Activated CD8-positive, alpha-beta memory T cell treated with anti-CD3 and anti-CD28 coated beads, Interleukin-2, amount 50 U/mL, for 24 hours (primary cell): ENCODE data around the gene OR2W3.

ENCODE experiments used
- DNase-seq: peaks from one replicate; pipeline ENCODE4 v3.0.0-alpha.2; 2020; ENCODE audit errors: extremely low read depth

Gene OR2W3

GRCh38 chr1:247895163-247895637 lies at the start of gene OR2W3:
OR2W3 (plus strand) TSS chr1:247895587; CDS start chr1:247895587, 0 bp downstream.
- no peak for DNase-seq

DNA sequence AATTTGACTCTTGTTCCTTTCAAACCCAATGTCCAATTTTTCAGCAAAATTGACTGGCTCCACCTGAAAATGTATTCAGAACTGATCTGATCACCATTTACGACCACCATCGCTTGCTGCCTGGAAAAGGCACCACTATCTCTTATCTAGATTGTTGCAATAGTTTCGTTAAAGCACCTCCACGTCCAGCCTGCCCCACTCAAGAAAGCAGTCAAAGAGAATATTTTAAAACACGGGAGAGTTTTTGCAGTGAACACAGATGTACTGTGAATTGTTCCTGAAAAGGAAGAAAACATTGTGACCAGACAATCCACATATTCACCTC lies 49.7 kb upstream of the OR2W3 start:
- DNase-seq, result no peak

GRCh38 chr1:247848346-247848745 lies 47.0 kb upstream of the OR2W3 start:
- DNase-seq, result no peak

DNA sequence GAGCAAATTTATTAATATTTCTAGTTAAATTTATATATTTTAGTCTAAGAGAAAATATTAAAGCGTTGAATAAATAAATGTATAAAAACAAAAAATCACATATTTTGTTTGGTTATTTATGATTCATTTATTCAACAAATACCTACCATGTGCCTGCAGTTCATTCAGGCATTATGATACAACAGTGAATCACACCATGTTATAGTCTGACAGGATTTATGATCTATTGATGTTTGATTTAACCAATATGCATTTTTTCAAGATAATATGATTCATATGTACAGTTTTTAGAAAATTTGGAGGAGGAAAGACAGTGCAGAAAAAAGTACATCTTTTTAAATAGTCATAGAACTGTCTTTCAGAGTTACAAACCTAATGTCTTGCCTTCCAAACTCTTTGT lies 45.8 kb upstream of the OR2W3 start:
- DNase-seq, result no peak

DNA sequence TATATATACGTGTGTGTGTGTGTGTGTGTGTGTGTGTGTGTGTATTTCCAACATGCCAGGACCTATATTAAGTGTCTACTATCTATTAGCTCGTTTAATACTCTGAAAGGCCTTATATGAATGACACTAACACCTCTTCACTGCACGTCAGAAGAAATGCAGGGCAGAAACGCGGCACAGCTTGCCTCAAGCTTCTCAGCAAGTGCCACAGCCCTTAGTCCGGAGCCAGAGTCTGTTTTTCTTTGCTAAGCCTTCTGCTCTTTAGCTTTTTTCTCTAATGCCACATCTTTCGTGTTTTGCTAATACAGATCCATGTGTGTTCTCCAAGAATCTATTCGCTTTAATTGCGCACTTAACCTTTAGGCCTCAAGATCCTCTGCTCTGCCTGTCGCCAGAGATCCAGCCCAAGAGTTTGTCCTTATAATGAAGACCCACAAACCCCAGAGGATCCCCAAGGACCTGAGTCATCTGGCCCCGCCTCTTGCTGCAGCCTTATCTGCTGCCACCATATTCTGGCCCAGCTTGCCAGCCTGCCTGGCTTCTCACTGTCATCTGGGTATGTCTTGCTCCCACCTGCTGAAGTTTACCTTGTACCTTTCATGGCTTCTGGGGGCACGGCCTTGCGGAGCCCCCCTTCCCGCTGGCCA lies 40.4 kb upstream of the OR2W3 start:
- DNase-seq, result no peak

GRCh38 chr1:247855911-247856310 lies 39.5 kb upstream of the OR2W3 start:
- no peak for DNase-seq

- DNase-seq, result no peak
These were observed 38.1 kb upstream of the OR2W3 start, which contains the start of gene TRIM58 for GRCh38 chr1:247857069-247857984. TRIM58 (plus strand) TSS chr1:247857187; CDS start chr1:247857247, 60 bp downstream.

GRCh38 chr1:247857985-247858619 lies 37.3 kb upstream of the OR2W3 start:
- no peak for DNase-seq

GRCh38 chr1:247862756-247863155 lies 32.6 kb upstream of the OR2W3 start:
- DNase-seq, result no peak

- no peak for DNase-seq
These were observed 30.7 kb upstream of the OR2W3 start for GRCh38 chr1:247864644-247865043.

- no peak for DNase-seq
These were observed 30.0 kb upstream of the OR2W3 start for GRCh38 chr1:247865416-247865815.

GRCh38 chr1:247883346-247883745 lies 12.0 kb upstream of the OR2W3 start:
- no peak for DNase-seq

DNA sequence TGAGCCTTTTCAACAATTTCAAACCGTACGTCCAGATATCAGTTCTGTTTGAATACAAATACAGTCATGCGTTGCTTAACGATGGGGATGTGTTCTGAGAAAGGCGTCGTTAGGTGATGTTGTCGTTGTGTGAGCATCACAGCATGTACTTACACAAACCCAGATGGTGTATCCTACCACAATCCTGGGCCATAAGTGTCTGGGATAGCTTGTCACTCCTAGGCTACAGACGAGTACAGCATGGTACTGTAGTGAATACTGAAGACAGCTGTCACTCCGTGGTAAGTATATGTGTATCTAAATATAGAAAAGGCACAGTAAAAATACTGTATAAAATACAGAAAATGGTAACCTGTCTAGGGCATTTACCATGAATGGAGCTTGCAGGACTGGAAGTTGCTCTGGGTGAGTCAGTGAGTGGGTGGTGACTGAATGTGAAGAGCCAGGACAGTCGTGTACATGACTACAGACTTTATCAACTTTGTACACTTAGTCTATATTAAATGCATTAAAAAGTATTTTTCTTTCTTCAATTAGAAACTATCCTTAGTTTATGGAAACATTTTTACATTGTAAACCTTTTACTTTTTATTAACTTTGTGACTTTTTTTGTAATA lies 10.5 kb upstream of the OR2W3 start:
- DNase-seq, result no peak

GRCh38 chr1:247895976-247896375 lies 589 bp downstream of the OR2W3 start:
- DNase-seq, result no peak

DNA sequence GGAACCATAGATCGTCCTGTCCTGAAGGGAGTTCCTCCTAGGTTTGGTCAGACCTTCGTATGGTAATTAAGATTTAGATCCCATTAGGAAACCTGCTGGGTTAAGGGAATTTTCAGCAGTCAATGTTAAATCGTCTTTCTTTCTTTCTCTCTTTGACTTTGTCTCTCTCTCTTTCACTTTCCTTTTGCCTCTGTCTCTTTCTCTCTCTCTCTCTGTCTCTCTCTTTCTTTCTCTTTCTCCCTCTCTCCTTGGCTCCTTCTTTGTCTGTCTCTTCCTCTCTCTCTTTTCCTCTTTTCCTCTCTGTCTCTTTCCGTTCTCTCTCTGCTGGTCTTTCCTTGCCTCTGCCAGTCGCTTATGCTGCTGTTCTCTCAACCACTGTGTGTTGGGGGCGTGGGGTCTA lies 8.7 kb downstream of the OR2W3 start:
- no peak for DNase-seq

- no peak for DNase-seq
These were observed 9.8 kb downstream of the OR2W3 start for GRCh38 chr1:247905181-247905580.

DNA sequence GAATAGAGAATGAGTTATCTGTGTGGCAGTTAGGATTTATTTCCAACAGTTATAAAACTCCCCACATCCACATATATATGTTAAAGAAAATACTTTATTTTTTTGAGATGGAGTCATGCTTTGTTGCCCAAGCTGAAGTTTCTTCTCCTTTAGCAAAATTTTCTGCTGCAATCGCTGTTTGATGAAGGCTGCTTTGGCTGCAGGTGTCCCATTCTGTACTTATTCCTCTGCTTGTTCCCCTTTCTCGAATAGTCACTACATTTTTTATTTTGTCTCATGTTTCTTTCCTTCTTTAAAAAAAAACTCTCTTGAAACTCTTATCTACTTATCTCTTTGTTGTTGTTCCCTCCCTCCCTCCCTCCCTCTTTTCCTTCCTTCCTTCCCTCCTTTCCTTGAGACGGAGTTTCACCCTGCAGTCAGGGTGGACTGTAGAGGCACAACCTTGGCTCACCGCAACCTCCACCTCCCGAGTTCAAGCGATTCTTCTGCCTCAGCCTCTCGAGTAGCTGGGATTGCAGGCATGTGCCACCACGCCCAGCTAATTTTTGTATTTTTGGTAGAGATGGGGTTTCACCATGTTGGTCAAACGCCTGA lies 10.6 kb downstream of the OR2W3 start:
- DNase-seq, result no peak

DNA sequence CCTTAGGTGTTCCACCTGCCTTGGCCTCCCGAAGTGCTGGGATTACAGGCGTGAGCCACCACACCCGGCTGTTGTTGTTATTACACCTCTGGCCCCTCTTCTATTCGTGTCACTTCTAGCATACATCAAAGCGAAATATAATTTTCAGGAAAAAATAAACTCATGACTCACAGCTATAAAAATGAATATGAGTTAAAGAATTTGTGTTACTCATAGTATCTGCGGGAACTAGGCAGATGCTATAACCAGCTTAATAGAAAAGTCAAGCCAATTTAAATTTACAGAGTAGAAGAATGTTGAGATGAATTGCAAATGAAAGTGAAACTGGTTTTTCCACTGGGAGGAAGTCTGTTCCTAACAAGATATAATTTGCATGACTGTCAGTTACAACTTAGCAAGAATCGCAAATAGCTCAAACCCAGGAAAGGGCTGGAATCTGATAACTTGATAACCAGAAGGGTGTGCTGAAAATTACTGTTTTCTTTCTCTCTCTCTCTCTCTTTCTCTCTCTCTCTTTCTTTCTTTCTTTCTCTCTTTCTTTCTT lies 11.2 kb downstream of the OR2W3 start:
- no peak for DNase-seq

DNA sequence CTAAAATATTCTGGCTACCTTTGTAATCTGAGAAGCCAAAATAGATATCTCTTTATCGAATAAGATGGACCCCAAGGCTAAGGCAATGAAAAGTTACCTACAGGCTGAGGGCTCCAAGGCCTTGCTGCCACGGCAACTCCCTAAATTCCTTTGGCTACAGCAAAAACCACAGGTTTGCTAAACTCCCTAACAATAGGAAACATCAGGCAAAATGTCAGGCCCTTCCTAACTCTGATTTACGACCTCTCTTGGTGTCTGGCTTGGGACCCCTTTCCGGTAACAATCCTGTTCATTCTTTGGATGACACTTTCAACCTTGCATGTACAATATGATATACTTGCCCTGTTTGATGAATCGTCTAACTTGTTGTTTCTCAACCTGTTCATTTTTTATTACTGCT lies 13.4 kb downstream of the OR2W3 start:
- DNase-seq, result no peak

DNA sequence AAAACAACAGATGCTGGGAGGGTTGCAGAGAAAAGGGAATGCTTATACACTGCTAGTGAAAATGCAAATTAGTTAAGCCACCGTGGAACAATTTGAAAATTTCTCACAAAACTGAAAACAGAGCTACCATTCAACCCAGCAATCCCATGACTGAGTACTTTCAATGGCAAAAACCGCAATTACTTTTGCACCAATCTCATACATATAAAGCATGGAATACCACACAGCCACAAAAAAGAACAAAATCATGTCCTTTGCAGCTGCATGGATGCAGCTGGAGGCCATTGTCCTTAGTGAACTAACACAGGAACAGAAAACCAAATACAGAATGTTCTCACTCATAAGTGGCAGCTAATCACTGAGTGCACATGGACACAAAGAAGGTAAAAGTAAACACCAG lies 18.4 kb downstream of the OR2W3 start:
- no peak for DNase-seq

GRCh38 chr1:247914941-247915662 lies 19.7 kb downstream of the OR2W3 start:
- no peak for DNase-seq
